Stimulated activated naive CD4-positive, alpha-beta T cell treated with Interleukin-2 at 50 U/mL for 16 hours (primary cell): ENCODE results near the gene PPM1J.
"Not testable (repeated sequence)": the region's sequence is repeated elsewhere in the genome, so short reads cannot be mapped to it uniquely, and the experiment has no call there.

Experiments
- DNase-seq: peaks from one replicate; lab custom pipeline; 2025; lab: John Stamatoyannopoulos, UW

The PPM1J gene

GRCh38 chr1:112715264-112716053 is at the start of gene PPM1J:
Gene PPM1J, minus strand, starts transcription at chr1:112715332. Its CDS starts 31 bp downstream, at chr1:112715301.
- DNase-seq: peak; percentile 98

- DNase-seq: no peak
Measured at GRCh38 chr1:112762541-112763500, 47.7 kb upstream of the PPM1J start.

- no peak for DNase-seq
Measured at GRCh38 chr1:112761714-112762480, 46.8 kb upstream of the PPM1J start.

- no peak for DNase-seq
Measured at GRCh38 chr1:112759228-112759627, 44.1 kb upstream of the PPM1J start.

GRCh38 chr1:112754116-112754628 is 39.0 kb upstream of the PPM1J start:
- no peak for DNase-seq

GRCh38 chr1:112748396-112748795 is 33.3 kb upstream of the PPM1J start:
- no peak for DNase-seq

- no peak for DNase-seq
Measured at GRCh38 chr1:112744009-112744578, 29.0 kb upstream of the PPM1J start.

- no peak for DNase-seq
Measured at GRCh38 chr1:112743174-112744008, 28.3 kb upstream of the PPM1J start.

- no peak for DNase-seq
Measured at GRCh38 chr1:112737573-112737972, 22.4 kb upstream of the PPM1J start.

GRCh38 chr1:112735752-112736151 is 20.6 kb upstream of the PPM1J start:
- no peak for DNase-seq

- no peak for DNase-seq
Measured at GRCh38 chr1:112731451-112731850, 16.3 kb upstream of the PPM1J start.

GRCh38 chr1:112729909-112730308 is 14.8 kb upstream of the PPM1J start:
- DNase-seq: no peak

- DNase-seq: not testable (repeated sequence)
Measured at GRCh38 chr1:112729011-112729410, 13.9 kb upstream of the PPM1J start.

GRCh38 chr1:112728306-112728971 is 13.3 kb upstream of the PPM1J start:
- DNase-seq: not testable (repeated sequence)

GRCh38 chr1:112727716-112728115 is 12.6 kb upstream of the PPM1J start:
- no peak for DNase-seq

GRCh38 chr1:112724240-112724639 is 9.1 kb upstream of the PPM1J start:
- DNase-seq: not testable (repeated sequence)

GRCh38 chr1:112723511-112723839 is 8.3 kb upstream of the PPM1J start:
- DNase-seq: no peak

GRCh38 chr1:112722601-112723510 is 7.7 kb upstream of the PPM1J start:
- no peak for DNase-seq

GRCh38 chr1:112721966-112722524 is 6.9 kb upstream of the PPM1J start:
- no peak for DNase-seq
